ENCODE data around the gene NLRC5.

DNA sequence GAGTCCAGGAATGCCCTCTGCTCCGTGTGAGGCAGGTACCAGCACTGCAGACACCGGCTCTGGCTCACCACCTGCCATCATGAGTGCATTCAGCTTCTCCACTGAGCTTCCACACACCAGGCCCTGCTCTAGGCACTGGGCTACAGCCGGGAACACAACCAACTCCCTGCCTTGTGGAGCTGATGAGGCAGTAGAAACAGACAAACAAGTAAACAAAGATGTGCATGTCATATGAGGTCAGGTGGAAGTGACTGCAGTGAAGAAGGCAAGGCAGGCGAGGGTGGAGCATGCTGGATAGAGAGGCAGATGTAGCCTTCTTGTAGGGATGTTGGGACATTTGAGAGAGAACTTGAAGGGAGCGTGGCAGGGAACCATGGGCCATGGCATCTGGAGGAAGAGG is 5.0 kb downstream of the NLRC5 start:
- TF ChIP-seq, protein P1, sequence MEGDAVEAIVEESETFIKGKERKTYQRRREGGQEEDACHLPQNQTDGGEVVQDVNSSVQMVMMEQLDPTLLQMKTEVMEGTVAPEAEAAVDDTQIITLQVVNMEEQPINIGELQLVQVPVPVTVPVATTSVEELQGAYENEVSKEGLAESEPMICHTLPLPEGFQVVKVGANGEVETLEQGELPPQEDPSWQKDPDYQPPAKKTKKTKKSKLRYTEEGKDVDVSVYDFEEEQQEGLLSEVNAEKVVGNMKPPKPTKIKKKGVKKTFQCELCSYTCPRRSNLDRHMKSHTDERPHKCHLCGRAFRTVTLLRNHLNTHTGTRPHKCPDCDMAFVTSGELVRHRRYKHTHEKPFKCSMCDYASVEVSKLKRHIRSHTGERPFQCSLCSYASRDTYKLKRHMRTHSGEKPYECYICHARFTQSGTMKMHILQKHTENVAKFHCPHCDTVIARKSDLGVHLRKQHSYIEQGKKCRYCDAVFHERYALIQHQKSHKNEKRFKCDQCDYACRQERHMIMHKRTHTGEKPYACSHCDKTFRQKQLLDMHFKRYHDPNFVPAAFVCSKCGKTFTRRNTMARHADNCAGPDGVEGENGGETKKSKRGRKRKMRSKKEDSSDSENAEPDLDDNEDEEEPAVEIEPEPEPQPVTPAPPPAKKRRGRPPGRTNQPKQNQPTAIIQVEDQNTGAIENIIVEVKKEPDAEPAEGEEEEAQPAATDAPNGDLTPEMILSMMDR (IDR thresholded peaks at IDR 0.05; ENCODE audit: low read depth, low read length, poor library complexity, severe bottlenecking), result no peak
- TF ChIP-seq EZH2phosphoT487 (IDR thresholded peaks at IDR 0.05; ENCODE audit: borderline replicate concordance, low read length), result no peak

Measured in DOHH2 (cell line).